Psoas muscle (tissue), 8 donors: ENCODE results near the gene DOCK10. TPM values are rescaled to one million over a fixed set of nuclear protein-coding genes. Genes with fewer than 3 reads are reported as not detected.

Experiments
- ATAC-seq, 4 donors: fragments of 200-7000 bp; cut with Tn5 transposase; one replicate each; pipeline ENCODE4 v1.9.1; 2020; ENCODE audit warnings: moderate library complexity in 3 of 4, mild to moderate bottlenecking in 2 of 4
- DNase-seq, 2 donors: peaks; one replicate each; pipeline ENCODE4 v3.0.0-alpha.2; 2020
- H3K27ac ChIP-seq: fragments of 200-600 bp; one replicate; pipeline ENCODE4 v1.8.0; 2022
- H3K27me3 ChIP-seq, 3 donors: fragments of 200-600 bp in 1 of 3; one replicate each; pipeline versions ENCODE4 v1.6.1 to v1.8.0; 2013 to 2022; ENCODE audit warnings: low read length in 2 of 3, mild to moderate bottlenecking in 2 of 3, moderate library complexity in 1 of 3; ENCODE audit not compliant: insufficient read depth in 3 of 3
- H3K36me3 ChIP-seq, 2 donors: fragments of 200-600 bp in 1 of 2; one replicate each; pipeline versions ENCODE4 v1.6.1 to v1.8.0; 2013 to 2022; ENCODE audit warnings: low read depth in 1 of 2, mild to moderate bottlenecking in 1 of 2, moderate library complexity in 1 of 2; ENCODE audit not compliant: insufficient read depth in 1 of 2
- H3K4me1 ChIP-seq: fragments of 200-600 bp; one replicate; pipeline ENCODE4 v1.8.0; 2022
- H3K4me3 ChIP-seq: fragments of 200-600 bp; one replicate; pipeline ENCODE4 v1.8.0; 2022; ENCODE audit warnings: mild to moderate bottlenecking
- H3K9me3 ChIP-seq: fragments of 200-600 bp; one replicate; pipeline ENCODE4 v1.8.0; 2022
- CTCF ChIP-seq: fragments of 200-600 bp; IDR thresholded peaks from one replicate; pipeline ENCODE4 v1.8.0; 2022; ENCODE audit warnings: antibody characterized with exemption
- WGBS, 3 donors: extraction: QIAGEN DNeasy Blood & Tissue Kit; methylation state at CpG; one replicate each; pipeline versions ENCODE4 v1.1.6 to v1.1.7; 2013; 5-methylcytosine and 5-hydroxymethylcytosine counted together
- intact Hi-C, 2 donors: fragments of 100-400 bp; cut with DNase I; formaldehyde crosslinking; loops; one replicate each; pipeline versions ENCODE4 v1.11.0 to v1.14.2; 2022
- polyA plus RNA-seq, 3 donors: library from polyadenylated mRNA; stranded (reverse); fragments of 200-250 nt; gene quantifications; one replicate each; pipeline ENCODE4 v1.2.3, GENCODE V29; 2013
- total RNA-seq, 4 donors: library from RNA; stranded (reverse); fragmentation: NEBNext Ultra II Directional in 2 of 4; extraction: Animal tissue kit (Norgen Biotek cat#: 25700) in 2 of 4; gene quantifications; one replicate each; pipeline versions ENCODE4 v1.2.1 to v1.2.4, GENCODE V29; 2021 to 2023
- donor health status: healthy with polysubstance abuse.
- donor health status: DM: no; HTN: no; CAD: no; lungs with moderate emphysema.
- donor health status: Bipolar disorder and iron deficiency.
- donor health status: healthy.
- donor health status: DM: yes; HTN: yes; CAD: no.
- donor health status: DM: no; HTN: no; CAD: no.
- donor health status: DM: no; HTN: no; CAD: no.
- donor health status: DM: yes; HTN: yes; CAD: no.

Gene DOCK10
- total and polyA plus RNA-seq, 7 donors: 0.17 to 4.4 (median 1.0) TPM

GRCh38 chr2:224984637-224985036 lies 57.6 kb downstream of the DOCK10 start:
- ATAC-seq: no peak
- H3K27ac ChIP-seq: no peak overlapping the region

GRCh38 chr2:224983712-224984554 lies 58.3 kb downstream of the DOCK10 start:
- no peaks in the 10 kb centered on the region for H3K36me3 ChIP-seq
- peak overlapping the region; percentile 48 for H3K4me3 ChIP-seq
- 32 to 43% (median 40%) methylated on average over 11 of the region's 11 CpGs for whole genome bisulfite sequencing, 3 donors
- H3K27ac ChIP-seq: peak overlapping the region; percentile 10
- TF ChIP-seq CTCF: no peak
- no peaks in the 10 kb centered on the region for H3K27me3 ChIP-seq
- DNase-seq (no peak), ATAC-seq (peak in 3 of 4 donors; percentile 17 to 60 (median 32))
- no peaks in the 10 kb centered on the region for H3K9me3 ChIP-seq
- intact Hi-C loops: no loop called here
- H3K4me1 ChIP-seq: peaks cover 7% of the 10 kb centered on the region

More at GRCh38 chr2:224984637-224985036, 57.6 kb downstream of the DOCK10 start:
- peaks cover 7% of the 10 kb centered on the region for H3K4me1 ChIP-seq
- 76 to 82% (median 81%) methylated on average over 5 of the region's 5 CpGs for WGBS, 3 donors
- no peaks in the 10 kb centered on the region for H3K9me3 ChIP-seq
- DNase-seq: no peak
- intact Hi-C loops: no loop called here
- no peak for TF ChIP-seq CTCF
- no peak overlapping the region for H3K4me3 ChIP-seq
- no peaks in the 10 kb centered on the region for H3K27me3 ChIP-seq
- no peaks in the 10 kb centered on the region for H3K36me3 ChIP-seq

GRCh38 chr2:224982910-224983711 lies 59.2 kb downstream of the DOCK10 start:
- peak overlapping the region; percentile 10 for H3K27ac ChIP-seq
- peaks cover 7% of the 10 kb centered on the region for H3K4me1 ChIP-seq
- peak overlapping the region; percentile 48 for H3K4me3 ChIP-seq
- 32 to 35% (median 35%) methylated on average over 14 of the region's 14 CpGs for WGBS, 3 donors
- DNase-seq: peak in 1 of 2 donors; percentile 50
- no peaks in the 10 kb centered on the region for H3K27me3 ChIP-seq
- ATAC-seq: peak in 1 of 4 donors; percentile 62
- intact Hi-C loops: no loop called here
- no peaks in the 10 kb centered on the region for H3K9me3 ChIP-seq
- no peak for TF ChIP-seq CTCF
- no peaks in the 10 kb centered on the region for H3K36me3 ChIP-seq

- intact Hi-C loops: no loop called here
- Histone ChIP-seq H3K36me3 (no peaks in the 10 kb centered on the region), H3K27me3 (no peaks in the 10 kb centered on the region), H3K9me3 (no peaks in the 10 kb centered on the region), H3K4me1 (peaks cover 7% of the 10 kb centered on the region), H3K27ac (no peak overlapping the region), H3K4me3 (peak overlapping the region; percentile 48)
- 37 to 51% (median 44%) methylated on average over 10 of the region's 10 CpGs for WGBS, 3 donors
- ATAC-seq (peak in 3 of 4 donors; percentile 22 to 45 (median 32)), DNase-seq (no peak)
- no peak for TF ChIP-seq CTCF
Measured at GRCh38 chr2:224982226-224982625, 60.0 kb downstream of the DOCK10 start.
